Measurements from ENCODE around the gene SIPA1L2.

The SIPA1L2 gene

GRCh38 chr1:232589812-232590743 lies 39.9 kb downstream of the SIPA1L2 start:
- DNase-seq (ENCODE audit: low read depth): no peak

- DNase-seq (ENCODE audit: low read depth): no peak
Measured at GRCh38 chr1:232589111-232589811, 40.7 kb downstream of the SIPA1L2 start.

GRCh38 chr1:232587141-232588008 lies 42.6 kb downstream of the SIPA1L2 start:
- DNase-seq (ENCODE audit: low read depth): no peak

DNA sequence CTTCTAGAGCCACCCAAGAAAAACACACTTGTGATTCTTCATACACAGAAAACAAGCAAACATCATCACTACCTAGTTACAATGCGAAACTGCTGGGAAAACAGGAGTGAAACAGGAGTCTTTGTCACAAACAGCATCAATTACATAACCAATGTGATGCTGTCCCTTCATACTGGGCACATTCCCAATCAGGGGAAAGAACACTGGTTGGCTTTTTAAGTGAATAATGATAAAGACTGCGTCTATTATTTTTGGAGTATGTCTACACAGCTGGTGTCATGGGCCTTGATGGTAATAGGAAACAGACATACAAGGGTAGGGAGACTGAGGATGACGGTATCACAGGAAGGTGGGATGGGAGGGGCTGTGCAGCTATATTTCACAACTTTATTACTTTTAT lies 43.3 kb downstream of the SIPA1L2 start:
- no peak for DNase-seq (ENCODE audit: low read depth)

DNA sequence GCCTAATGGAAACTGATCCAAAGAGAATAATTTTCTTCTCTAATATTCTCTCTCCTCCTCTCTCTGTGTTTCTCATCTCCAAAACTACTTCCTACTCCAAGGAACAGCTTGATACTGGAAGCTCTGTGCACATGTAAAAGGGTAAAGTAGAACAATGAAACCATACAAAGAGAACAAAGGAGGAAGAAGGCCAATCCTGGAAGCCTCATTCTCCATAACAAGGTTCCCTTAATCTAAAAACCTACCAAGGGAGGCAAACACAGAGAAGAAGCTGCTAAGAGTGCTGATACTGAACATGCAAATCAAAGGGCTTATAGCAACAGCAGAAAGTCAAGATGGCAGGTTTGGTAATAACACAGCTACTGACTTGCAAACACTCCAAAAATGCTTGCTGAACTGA lies 44.4 kb downstream of the SIPA1L2 start:
- DNase-seq (ENCODE audit: low read depth): no peak

DNA sequence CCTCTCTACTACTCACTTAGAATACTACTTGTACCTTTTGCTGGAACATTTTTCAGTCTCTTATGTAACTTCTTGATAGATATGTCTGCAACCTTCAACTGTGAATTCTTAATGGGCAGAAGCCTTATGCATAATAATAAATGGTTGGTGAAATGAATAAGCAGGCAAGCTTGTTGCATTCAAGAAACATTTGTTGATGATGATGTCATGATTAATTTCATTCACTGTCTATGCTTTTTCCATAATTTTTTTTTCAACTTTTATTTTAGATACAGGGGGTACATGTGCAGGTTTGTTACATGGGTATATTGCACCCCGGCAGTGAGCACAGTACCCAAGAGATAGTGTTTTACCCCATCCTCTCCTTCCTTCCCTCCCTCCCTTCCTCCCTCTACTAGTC lies 48.0 kb downstream of the SIPA1L2 start:
- no peak for DNase-seq (ENCODE audit: low read depth)

All from stimulated activated CD8-positive, alpha-beta memory T cell treated with anti-CD3 and anti-CD28 coated beads, Interleukin-15, amount 100 ng/mL, for 1 hour (primary cell).